Stomach (tissue), 9 donors: ENCODE data around the gene U2SURP. TPM values are rescaled to one million over a fixed set of nuclear protein-coding genes. Genes with fewer than 3 reads are reported as not detected.
"Not testable (repeated sequence)": the region's sequence is repeated elsewhere in the genome, so short reads cannot be mapped to it uniquely, and the experiment has no call there.

ENCODE experiments used
- DNase-seq, 2 donors: peaks; one replicate each; pipeline versions ENCODE4 v3.0.0 to v3.0.0-alpha.2; 2013 to 2019
- H3K27ac ChIP-seq, 5 donors: fragments of 200-600 bp in 4 of 5; sonication (generic) in 4 of 5; one replicate each; pipeline ENCODE4 v1.5.1; 2013 to 2019; ENCODE audit warnings: mild to moderate bottlenecking in 1 of 5, moderate library complexity in 1 of 5
- H3K27me3 ChIP-seq, 3 donors: fragments of 200-600 bp; sonication (generic); one replicate each; pipeline ENCODE4 v1.5.1; 2017 to 2019; ENCODE audit warnings: mixed run types in 1 of 3
- H3K36me3 ChIP-seq, 4 donors: fragments of 200-600 bp; sonication (generic); 1 replicate in 3 of 4; 2 replicates in 1 of 4; pipeline ENCODE4 v1.5.1; 2016 to 2019
- H3K4me1 ChIP-seq, 4 donors: fragments of 200-600 bp; sonication (generic); one replicate each; pipeline ENCODE4 v1.5.1; 2016 to 2019
- H3K4me3 ChIP-seq, 4 donors: fragments of 200-600 bp; sonication (generic) in 3 of 4; one replicate each; pipeline ENCODE4 v1.5.1; 2016 to 2019; ENCODE audit warnings: mild to moderate bottlenecking in 1 of 4
- H3K9me3 ChIP-seq, 4 donors: fragments of 200-600 bp; sonication (generic); one replicate each; pipeline ENCODE4 v1.5.1; 2016 to 2019
- EP300 ChIP-seq: sonication (generic); formaldehyde crosslinking; IDR thresholded peaks from one replicate; pipeline ENCODE4 v1.6.1; 2017; ENCODE audit warnings: antibody characterized with exemption
- POLR2A ChIP-seq, 4 donors: fragments of 450-650 bp; IDR thresholded peaks; one replicate each; pipeline ENCODE4 v1.6.1; 2016; ENCODE audit warnings: antibody characterized with exemption in 4 of 4, control low read depth in 2 of 4, mild to moderate bottlenecking in 1 of 4, moderate library complexity in 1 of 4
- POLR2AphosphoS5 ChIP-seq, 3 donors: sonication (generic); formaldehyde crosslinking; IDR thresholded peaks; one replicate each; pipeline ENCODE4 v1.6.1; 2016; ENCODE audit warnings: antibody characterized with exemption in 3 of 3
- WGBS, 5 donors: extraction: QIAGEN DNeasy Blood & Tissue Kit in 3 of 5; methylation state at CpG; one replicate each; pipeline versions ENCODE4 v1.1.5 to v1.1.7; 2013 to 2018; 5-methylcytosine and 5-hydroxymethylcytosine counted together
- intact Hi-C: fragments of 100-400 bp; cut with DNase I; formaldehyde crosslinking; loops from one replicate; pipeline ENCODE4 v1.15.1; 2023; ENCODE audit warnings: low total_unique reads
- polyA plus RNA-seq, 3 donors: library from polyadenylated mRNA; stranded (reverse); fragments of 200-250 nt; gene quantifications; one replicate each; pipeline ENCODE4 v1.2.3, GENCODE V29; 2013
- total RNA-seq, 5 donors: library from RNA; depleted of rRNA; stranded (reverse); fragments of >200 nt; gene quantifications; one replicate each; pipeline versions ENCODE4 v1.1.0 to v1.2.3, GENCODE V29; 2014 to 2016
- TF ChIP-seq, protein P1 (sequence below), 7 experiments: fragments of 450-650 bp in 4 of 7; fragments of 200-600 bp in 3 of 7; sonication (generic) in 3 of 7; IDR thresholded peaks; one replicate each; pipeline ENCODE4 v1.5.1; 2016 to 2019; ENCODE audit warnings: antibody characterized with exemption in 7 of 7, control low read depth in 2 of 7, mild to moderate bottlenecking in 1 of 7
- donor health status: healthy with polysubstance abuse.
- donor health status: Bipolar disorder and iron deficiency.
- donor health status: healthy.

U2SURP gene
- total and polyA plus RNA-seq, 8 donors: 12.8 to 156 (median 59.9) TPM

DNA sequence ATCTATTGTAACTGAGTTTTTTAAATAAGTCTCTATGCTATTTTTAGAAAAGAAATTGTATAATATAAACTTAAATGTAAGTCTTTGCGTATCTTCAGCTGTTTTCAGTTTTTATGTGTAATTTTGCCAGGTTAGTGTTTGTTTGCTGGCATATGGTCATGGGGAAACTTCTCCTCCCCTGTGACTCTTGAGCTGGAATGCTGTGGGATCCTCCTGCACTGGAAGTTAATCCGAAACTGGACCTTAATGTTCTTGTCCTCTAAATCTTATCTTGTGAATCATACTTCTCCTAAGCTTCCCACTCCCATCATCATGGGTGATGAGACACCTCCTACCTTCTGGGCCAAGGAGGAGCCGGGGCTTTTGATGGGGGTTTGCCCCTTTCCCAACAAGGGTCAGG, 65.8 kb downstream of the U2SURP start:
- no peak overlapping the region for H3K27ac ChIP-seq
- DNase-seq: no peak
- no peaks in the 10 kb centered on the region for H3K36me3 ChIP-seq
- TF ChIP-seq POLR2A (IDR thresholded peaks at IDR 0.05) (no peak), EP300 (no peak), POLR2AphosphoS5 (IDR thresholded peaks at IDR 0.05) (no peak)
- TF ChIP-seq, protein P1, sequence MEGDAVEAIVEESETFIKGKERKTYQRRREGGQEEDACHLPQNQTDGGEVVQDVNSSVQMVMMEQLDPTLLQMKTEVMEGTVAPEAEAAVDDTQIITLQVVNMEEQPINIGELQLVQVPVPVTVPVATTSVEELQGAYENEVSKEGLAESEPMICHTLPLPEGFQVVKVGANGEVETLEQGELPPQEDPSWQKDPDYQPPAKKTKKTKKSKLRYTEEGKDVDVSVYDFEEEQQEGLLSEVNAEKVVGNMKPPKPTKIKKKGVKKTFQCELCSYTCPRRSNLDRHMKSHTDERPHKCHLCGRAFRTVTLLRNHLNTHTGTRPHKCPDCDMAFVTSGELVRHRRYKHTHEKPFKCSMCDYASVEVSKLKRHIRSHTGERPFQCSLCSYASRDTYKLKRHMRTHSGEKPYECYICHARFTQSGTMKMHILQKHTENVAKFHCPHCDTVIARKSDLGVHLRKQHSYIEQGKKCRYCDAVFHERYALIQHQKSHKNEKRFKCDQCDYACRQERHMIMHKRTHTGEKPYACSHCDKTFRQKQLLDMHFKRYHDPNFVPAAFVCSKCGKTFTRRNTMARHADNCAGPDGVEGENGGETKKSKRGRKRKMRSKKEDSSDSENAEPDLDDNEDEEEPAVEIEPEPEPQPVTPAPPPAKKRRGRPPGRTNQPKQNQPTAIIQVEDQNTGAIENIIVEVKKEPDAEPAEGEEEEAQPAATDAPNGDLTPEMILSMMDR (IDR thresholded peaks at IDR 0.05): no peak
- 68 to 86% (median 81%) methylated on average over 3 of the region's 3 CpGs for WGBS, 5 donors
- intact Hi-C loops: no loop called here
- peaks cover 0 to 12% (median 0%) of the 10 kb centered on the region in 4 donors for H3K4me1 ChIP-seq
- no peak overlapping the region for H3K4me3 ChIP-seq
- no peaks in the 10 kb centered on the region for H3K9me3 ChIP-seq
- H3K27me3 ChIP-seq: no peaks in the 10 kb centered on the region

DNA sequence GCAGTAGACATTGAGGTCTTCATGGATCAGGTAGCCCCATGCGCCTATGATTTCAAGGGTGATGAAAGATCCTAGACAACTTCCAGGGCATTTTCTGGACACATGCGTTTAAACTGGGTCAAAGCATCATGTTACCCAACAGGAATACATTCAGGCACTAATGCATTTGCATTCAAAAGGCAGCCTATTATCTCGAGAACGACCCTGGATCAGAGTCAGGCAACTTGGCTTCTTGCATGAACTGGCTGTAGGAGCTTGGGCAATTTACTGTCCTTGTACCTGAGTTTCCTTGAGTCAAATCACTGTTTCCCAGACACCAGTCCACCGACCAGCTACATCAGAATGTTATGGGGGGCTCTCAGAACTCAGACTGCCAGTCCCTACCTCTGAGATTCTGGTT, 66.7 kb downstream of the U2SURP start:
- no peak for DNase-seq
- 74 to 88% (median 78%) methylated on average over 5 of the region's 5 CpGs for WGBS, 5 donors
- H3K36me3 ChIP-seq: no peaks in the 10 kb centered on the region
- TF ChIP-seq POLR2AphosphoS5 (IDR thresholded peaks at IDR 0.05) (no peak), POLR2A (IDR thresholded peaks at IDR 0.05) (no peak), EP300 (no peak)
- TF ChIP-seq, protein P1 (IDR thresholded peaks at IDR 0.05): no peak
- H3K27ac ChIP-seq: no peak overlapping the region
- peaks cover 0 to 12% (median 0%) of the 10 kb centered on the region in 4 donors for H3K4me1 ChIP-seq
- H3K4me3 ChIP-seq: no peak overlapping the region
- intact Hi-C loops: no loop called here
- no peaks in the 10 kb centered on the region for H3K9me3 ChIP-seq
- H3K27me3 ChIP-seq: no peaks in the 10 kb centered on the region

DNA sequence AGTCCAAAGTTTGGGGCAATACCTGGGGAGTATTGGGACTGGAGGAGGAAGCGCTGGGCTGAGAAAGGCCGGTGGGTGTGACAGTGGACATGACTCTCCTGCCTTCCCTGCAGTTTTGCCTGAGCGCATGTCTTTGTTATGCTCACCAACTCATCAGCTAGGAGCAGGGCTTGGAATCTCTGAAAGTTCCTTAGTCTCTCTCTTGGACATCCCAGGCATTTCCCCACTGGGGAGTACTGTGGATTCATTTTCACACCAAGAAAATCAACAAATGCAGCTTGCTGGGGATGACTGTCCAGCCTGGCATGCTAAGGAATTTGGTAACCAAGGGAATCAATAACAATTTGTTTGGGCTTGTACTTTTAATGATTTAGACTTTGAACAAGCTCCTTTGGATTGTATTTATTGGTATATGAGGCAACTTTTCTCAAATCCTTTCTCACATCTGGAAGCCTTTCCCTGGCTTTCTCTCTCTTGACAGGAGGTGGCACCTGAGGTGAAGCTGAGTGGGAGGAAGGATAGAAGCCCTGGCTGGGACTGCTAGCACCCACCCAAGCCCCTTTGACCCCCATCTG, 69.7 kb downstream of the U2SURP start:
- intact Hi-C loops: no loop called here
- 67 to 83% (median 76%) methylated on average over 3 of the region's 3 CpGs for WGBS, 5 donors
- Histone ChIP-seq H3K4me3 (no peak overlapping the region), H3K4me1 (peaks cover 0 to 8% (median 0%) of the 10 kb centered on the region in 4 donors), H3K36me3 (no peaks in the 10 kb centered on the region), H3K9me3 (no peaks in the 10 kb centered on the region), H3K27me3 (no peaks in the 10 kb centered on the region), H3K27ac (no peak overlapping the region)
- TF ChIP-seq POLR2A (IDR thresholded peaks at IDR 0.05) (no peak), EP300 (no peak), POLR2AphosphoS5 (IDR thresholded peaks at IDR 0.05) (no peak)
- TF ChIP-seq, protein P1 (IDR thresholded peaks at IDR 0.05): no peak
- no peak for DNase-seq

DNA sequence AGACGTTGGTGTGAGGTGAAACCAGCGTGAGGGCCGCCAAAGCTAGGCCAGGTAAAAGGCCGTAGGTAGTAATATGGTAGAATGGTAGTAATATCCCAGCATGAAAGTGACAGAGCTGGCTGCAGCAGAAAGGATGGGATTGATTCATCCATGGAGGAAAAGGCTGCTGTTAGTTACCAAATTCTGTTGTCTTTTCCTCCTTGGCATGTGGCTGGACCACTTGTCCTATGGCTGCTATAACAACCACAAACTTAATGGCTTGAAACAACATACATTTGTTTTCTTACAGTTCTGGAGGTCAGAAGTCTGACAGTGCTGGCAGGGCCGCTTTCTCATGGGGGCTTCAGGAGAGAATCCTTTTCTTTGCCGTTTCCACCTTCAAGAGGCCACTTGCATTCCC, 70.4 kb downstream of the U2SURP start:
- 85 to 94% (median 93%) methylated on average over 6 of the region's 6 CpGs for WGBS, 5 donors
- intact Hi-C loops: no loop called here

DNA sequence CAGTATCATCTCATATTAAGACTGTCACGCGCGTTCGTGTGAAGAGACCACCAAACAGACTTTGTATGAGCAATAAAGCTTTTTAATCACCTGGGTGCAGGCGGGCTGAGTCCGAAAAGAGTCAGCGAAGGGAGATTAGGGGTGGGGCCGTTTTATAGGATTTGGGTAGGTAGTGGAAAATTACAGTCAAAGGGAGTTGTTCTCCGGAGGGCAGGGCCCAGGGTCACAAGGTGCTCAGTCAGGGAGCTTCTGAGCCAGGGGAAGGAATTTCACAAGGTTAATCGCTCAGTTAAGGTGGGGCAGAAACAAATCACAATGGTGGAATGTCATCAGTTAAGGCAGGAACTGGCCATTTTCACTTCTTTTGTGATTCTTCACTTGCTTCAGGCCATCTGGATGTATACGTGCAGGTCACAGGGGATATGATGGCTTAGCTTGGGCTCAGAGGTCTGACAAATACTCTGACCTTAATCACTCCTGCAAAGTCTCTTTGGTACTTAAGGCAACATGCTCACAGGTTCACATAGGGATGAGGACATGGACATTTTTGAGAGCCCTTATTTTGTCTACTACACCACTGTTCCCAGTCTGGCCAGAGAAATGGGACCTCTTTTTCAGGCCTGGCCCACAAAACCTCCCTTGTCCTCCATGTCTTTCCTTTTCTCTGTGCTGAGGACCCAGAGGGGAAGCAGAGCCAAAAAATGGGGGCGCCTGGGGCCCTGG, 71.1 kb downstream of the U2SURP start:
- DNase-seq, H3K27ac ChIP-seq, H3K27me3 ChIP-seq, H3K36me3 ChIP-seq, intact Hi-C loops, H3K4me3 ChIP-seq, H3K4me1 ChIP-seq, H3K9me3 ChIP-seq: not testable (repeated sequence)
- WGBS, 5 donors: 87 to 91% (median 90%) methylated on average over 12 of the region's 12 CpGs

More for the DNA sequence above, 70.4 kb downstream of the U2SURP start:
- Histone ChIP-seq H3K27me3 (no peaks in the 10 kb centered on the region), H3K4me3 (no peak overlapping the region), H3K36me3 (no peaks in the 10 kb centered on the region), H3K4me1 (peaks cover 0 to 6% (median 0%) of the 10 kb centered on the region in 4 donors), H3K9me3 (no peaks in the 10 kb centered on the region), H3K27ac (no peak overlapping the region)
- TF ChIP-seq POLR2AphosphoS5 (IDR thresholded peaks at IDR 0.05): no peak
- DNase-seq: no peak

DNA sequence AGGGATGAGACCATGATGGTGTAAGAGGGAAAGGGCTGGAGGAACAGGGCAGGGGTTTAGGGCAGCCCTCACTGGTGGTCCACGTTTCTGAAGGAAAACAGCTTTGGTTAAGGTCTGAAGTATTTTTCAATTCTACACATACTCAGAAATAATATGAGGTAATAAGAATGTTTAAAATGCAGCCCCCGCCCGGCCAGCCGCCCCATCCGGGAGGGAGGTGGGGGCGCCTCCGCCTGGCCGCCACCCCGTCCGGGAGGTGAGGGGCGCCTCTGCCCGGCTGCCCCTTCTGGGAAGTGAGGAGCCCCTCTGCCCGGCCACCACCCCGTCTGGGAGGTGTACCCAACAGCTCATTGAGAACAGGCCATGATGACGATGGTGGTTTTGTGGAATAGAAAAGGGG, 72.2 kb downstream of the U2SURP start:
- H3K27ac ChIP-seq, DNase-seq, H3K36me3 ChIP-seq, H3K4me3 ChIP-seq, H3K4me1 ChIP-seq, intact Hi-C loops, H3K27me3 ChIP-seq, H3K9me3 ChIP-seq: not testable (repeated sequence)
- 84 to 93% (median 92%) methylated on average over 12 to 15 of the region's 15 CpGs for WGBS, 5 donors

DNA sequence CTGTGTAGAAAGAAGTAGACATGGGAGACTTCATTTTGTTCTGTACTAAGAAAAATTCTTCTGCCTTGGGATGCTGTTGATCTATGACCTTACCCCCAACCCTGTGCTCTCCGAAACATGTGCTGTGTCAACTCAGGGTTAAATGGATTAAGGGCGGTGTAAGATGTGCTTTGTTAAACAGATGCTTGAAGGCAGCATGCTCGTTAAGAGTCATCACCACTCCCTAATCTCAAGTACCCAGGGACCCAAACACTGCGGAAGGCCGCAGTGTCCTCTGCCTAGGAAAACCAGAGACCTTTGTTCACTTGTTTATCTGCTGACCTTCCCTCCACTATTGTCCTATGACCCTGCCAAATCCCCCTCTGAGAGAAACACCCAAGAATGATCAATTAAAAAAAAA, 72.6 kb downstream of the U2SURP start:
- 74 to 92% (median 80%) methylated on average over 5 of the region's 5 CpGs for WGBS, 5 donors
- H3K27ac ChIP-seq, H3K9me3 ChIP-seq, DNase-seq, H3K27me3 ChIP-seq, H3K36me3 ChIP-seq, intact Hi-C loops, H3K4me3 ChIP-seq, H3K4me1 ChIP-seq: not testable (repeated sequence)
